Calu3 (cell line): ENCODE data around the gene LRIG2. TPM values are rescaled to one million over a fixed set of nuclear protein-coding genes. Genes with fewer than 3 reads are reported as not detected.
"Not testable (repeated sequence)": the region's sequence is repeated elsewhere in the genome, so short reads cannot be mapped to it uniquely, and the experiment has no call there.

Source experiments
- BruUV-seq: library from RNA; stranded (reverse); fragments of 400-500 nt; replicated peaks from 2 replicates; lab custom pipeline; 2021; lab: Mats Ljungman, UMichigan
- CTCF ChIA-PET: fragments of 300-600 bp; sonication (Branson Sonifier 250); formaldehyde crosslinking; loops from one replicate; lab custom pipeline; 2022; ENCODE audit warnings: antibody characterized with exemption; lab: Charles Lee
- DNase-seq: peaks from one replicate; pipeline ENCODE4 v3.0.0; 2022
- H3K27ac Mint-ChIP-seq: one replicate; pipeline ENCODE4 v1.8.0; 2022; ENCODE audit warnings: mixed read lengths; ENCODE audit not compliant: unreplicated experiment
- H3K27me3 Mint-ChIP-seq: one replicate; pipeline ENCODE4 v1.8.0; 2022; ENCODE audit warnings: mixed read lengths; ENCODE audit not compliant: unreplicated experiment
- H3K36me3 Mint-ChIP-seq: one replicate; pipeline ENCODE4 v1.8.0; 2022; ENCODE audit warnings: mild to moderate bottlenecking, moderate library complexity, mixed read lengths; ENCODE audit not compliant: insufficient read depth, unreplicated experiment
- H3K4me1 Mint-ChIP-seq: one replicate; pipeline ENCODE4 v1.8.0; 2022; ENCODE audit warnings: mild to moderate bottlenecking, low read depth, mixed read lengths; ENCODE audit not compliant: unreplicated experiment
- H3K4me3 Mint-ChIP-seq: one replicate; pipeline ENCODE4 v1.8.0; 2022; ENCODE audit warnings: mild to moderate bottlenecking, low read depth, moderate library complexity, mixed read lengths; ENCODE audit not compliant: unreplicated experiment
- H3K9me3 Mint-ChIP-seq: one replicate; pipeline ENCODE4 v1.8.0; 2022; ENCODE audit warnings: low read depth, mixed read lengths; ENCODE audit not compliant: unreplicated experiment
- intact Hi-C: fragments of 100-400 bp; cut with micrococcal nuclease; formaldehyde crosslinking; loops from one replicate; pipeline ENCODE4 v1.10.0; 2022; ENCODE audit not compliant: unreplicated experiment
- total RNA-seq: library from RNA; stranded (reverse); gene quantifications from 2 replicates; pipeline ENCODE4 v1.2.3, GENCODE V29; 2022
- TF ChIP-seq, protein P1 (sequence below): fragments of 200-600 bp; IDR thresholded peaks from one replicate; pipeline ENCODE4 v1.8.0; 2022; ENCODE audit warnings: antibody characterized with exemption; ENCODE audit not compliant: unreplicated experiment

The LRIG2 gene
- total RNA-seq, 1 experiment from 2014 or later: 11.0 TPM

DNA sequence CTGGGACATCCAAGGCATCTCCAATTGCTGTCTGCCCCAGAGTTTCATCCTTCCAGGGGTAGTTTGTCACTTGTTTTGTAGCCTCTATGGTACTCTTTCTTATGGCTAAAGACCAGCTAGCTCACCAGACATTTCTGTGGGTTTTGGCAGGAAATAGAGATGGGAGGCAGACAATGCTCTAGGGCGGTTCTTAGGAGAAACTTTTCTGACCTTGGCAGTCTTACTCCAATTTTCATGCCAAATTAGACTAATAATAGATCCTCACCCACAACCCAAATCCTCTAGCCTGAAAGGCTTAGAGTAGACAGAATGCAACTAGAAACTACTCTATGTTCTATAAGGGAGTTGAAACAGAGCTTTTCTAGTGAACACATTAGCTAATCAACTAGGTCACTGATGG is 69.8 kb downstream of the LRIG2 start:
- no peaks in the 10 kb centered on the region for H3K36me3 Mint-ChIP-seq
- H3K27ac Mint-ChIP-seq: no peak overlapping the region
- BruUV-seq: no TSS peak
- H3K4me1 Mint-ChIP-seq: peaks cover 13% of the 10 kb centered on the region
- no peaks in the 10 kb centered on the region for H3K27me3 Mint-ChIP-seq
- no peak overlapping the region for H3K4me3 Mint-ChIP-seq
- CTCF ChIA-PET: interaction anchor here (0.5 to 1.6 kb wide), 2 partner anchors 36 to 195 kb away, joined by 3 to 4 read pairs; no protein-coding TSS in a partner anchor
- TF ChIP-seq, protein P1, sequence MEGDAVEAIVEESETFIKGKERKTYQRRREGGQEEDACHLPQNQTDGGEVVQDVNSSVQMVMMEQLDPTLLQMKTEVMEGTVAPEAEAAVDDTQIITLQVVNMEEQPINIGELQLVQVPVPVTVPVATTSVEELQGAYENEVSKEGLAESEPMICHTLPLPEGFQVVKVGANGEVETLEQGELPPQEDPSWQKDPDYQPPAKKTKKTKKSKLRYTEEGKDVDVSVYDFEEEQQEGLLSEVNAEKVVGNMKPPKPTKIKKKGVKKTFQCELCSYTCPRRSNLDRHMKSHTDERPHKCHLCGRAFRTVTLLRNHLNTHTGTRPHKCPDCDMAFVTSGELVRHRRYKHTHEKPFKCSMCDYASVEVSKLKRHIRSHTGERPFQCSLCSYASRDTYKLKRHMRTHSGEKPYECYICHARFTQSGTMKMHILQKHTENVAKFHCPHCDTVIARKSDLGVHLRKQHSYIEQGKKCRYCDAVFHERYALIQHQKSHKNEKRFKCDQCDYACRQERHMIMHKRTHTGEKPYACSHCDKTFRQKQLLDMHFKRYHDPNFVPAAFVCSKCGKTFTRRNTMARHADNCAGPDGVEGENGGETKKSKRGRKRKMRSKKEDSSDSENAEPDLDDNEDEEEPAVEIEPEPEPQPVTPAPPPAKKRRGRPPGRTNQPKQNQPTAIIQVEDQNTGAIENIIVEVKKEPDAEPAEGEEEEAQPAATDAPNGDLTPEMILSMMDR: no peak
- DNase-seq: no peak
- intact Hi-C loops: loop anchor here (10.0 kb wide), 1 partner anchor 92 kb away; no protein-coding TSS in a partner anchor
- no peaks in the 10 kb centered on the region for H3K9me3 Mint-ChIP-seq

DNA sequence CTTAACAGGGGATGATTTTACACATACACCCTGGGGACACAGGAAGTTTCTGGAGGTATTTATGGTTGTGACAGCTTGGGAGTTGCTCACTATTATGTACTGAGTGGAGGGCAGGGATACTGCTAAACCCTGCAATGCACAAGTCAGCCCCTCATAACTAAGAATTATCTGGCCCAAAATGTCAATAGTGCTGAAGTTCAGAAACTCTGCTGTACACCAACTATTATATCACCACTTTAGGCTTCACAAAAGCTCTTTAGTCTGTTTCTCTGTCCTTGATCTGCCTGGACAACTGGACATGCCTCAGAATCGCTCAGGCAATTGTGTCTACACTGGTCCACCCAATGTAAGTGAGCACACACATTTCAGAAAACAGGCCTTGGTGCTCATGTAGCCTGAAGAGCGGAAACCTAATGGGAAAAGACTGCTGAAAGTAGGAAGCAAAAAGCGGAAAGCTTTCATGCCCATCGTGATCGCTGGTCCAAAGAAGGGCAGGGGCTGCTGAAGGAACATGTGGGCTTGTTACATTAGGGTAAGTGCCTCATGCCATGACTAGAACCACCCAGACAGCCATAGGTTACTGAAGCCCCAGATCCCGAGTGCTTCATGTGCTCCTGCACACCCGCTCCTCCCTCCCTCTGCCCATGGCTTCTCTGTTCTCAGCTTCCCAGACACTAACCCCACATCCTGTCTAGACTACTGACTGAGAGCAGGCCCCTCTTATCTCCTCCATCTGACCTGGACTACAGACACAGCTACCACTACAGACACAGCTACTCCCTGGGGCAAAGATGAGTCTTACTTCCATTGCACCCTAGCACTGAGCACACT is 73.5 kb downstream of the LRIG2 start:
- intact Hi-C loops: loop anchor here (10.0 kb wide), 1 partner anchor 88 kb away; no protein-coding TSS in a partner anchor
- H3K4me3 Mint-ChIP-seq: no peak overlapping the region
- CTCF ChIA-PET: no interaction called here
- H3K27ac Mint-ChIP-seq: no peak overlapping the region
- TF ChIP-seq, protein P1: no peak
- no TSS peak for BruUV-seq
- no peaks in the 10 kb centered on the region for H3K9me3 Mint-ChIP-seq
- no peaks in the 10 kb centered on the region for H3K36me3 Mint-ChIP-seq
- no peaks in the 10 kb centered on the region for H3K27me3 Mint-ChIP-seq
- no peak for DNase-seq
- peaks cover 5% of the 10 kb centered on the region for H3K4me1 Mint-ChIP-seq

DNA sequence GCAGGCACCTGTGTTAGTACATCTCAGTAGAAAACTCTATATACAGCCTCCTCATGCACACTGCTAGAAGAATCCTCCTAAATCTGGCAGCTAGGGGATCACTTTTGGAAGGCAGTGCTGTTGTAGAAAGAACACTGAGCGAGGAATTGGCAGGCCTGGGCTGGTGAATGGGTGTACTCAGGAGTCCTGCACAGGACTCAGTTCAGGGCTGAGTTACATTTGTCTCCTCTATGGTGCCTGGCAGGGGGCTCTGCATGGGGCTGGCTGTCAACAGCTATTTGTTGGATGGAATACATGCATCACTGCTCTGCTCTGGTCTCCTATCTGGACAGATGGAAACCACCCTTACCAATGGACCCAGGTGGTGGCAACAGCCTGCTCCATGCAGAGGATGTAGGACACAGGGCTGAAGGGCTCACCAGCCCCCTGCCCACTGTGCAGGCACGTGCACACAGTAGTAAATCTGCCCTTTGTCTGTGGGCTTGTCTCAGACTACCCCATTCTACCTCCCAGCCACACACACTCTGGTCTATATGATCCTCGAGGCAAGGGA is 74.2 kb downstream of the LRIG2 start:
- H3K4me3 Mint-ChIP-seq: no peak overlapping the region
- DNase-seq: no peak
- no peak overlapping the region for H3K27ac Mint-ChIP-seq
- H3K9me3 Mint-ChIP-seq: no peaks in the 10 kb centered on the region
- intact Hi-C loops: loop anchor here (10.0 kb wide), 1 partner anchor 88 kb away; no protein-coding TSS in a partner anchor
- H3K36me3 Mint-ChIP-seq: no peaks in the 10 kb centered on the region
- H3K27me3 Mint-ChIP-seq: no peaks in the 10 kb centered on the region
- CTCF ChIA-PET: no interaction called here
- no TSS peak for BruUV-seq
- TF ChIP-seq, protein P1: no peak
- no peaks in the 10 kb centered on the region for H3K4me1 Mint-ChIP-seq

DNA sequence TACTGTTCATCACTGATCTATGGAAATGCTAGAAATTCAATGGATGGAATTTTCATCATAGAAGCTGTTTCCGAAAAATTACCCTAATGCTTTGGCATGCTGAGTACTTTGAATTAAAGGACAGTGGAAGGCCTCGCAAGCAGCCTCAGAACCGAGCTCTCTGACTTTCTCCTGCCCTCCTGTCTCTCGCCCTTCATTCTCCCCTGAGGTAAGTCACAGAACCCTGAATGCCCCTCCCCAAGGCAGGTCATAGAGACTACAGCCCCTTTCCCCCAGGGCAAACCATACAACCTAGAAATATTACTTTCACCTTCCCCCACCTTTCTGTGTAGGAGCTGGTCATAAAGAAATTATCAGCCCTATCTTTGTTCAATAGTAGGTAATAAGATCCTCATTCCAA is 74.8 kb downstream of the LRIG2 start:
- TF ChIP-seq, protein P1: no peak
- H3K4me1 Mint-ChIP-seq: no peaks in the 10 kb centered on the region
- H3K9me3 Mint-ChIP-seq: no peaks in the 10 kb centered on the region
- DNase-seq: no peak
- no TSS peak for BruUV-seq
- H3K36me3 Mint-ChIP-seq: no peaks in the 10 kb centered on the region
- no peak overlapping the region for H3K27ac Mint-ChIP-seq
- intact Hi-C loops: loop anchor here (10.0 kb wide), 1 partner anchor 87 kb away; no protein-coding TSS in a partner anchor
- CTCF ChIA-PET: no interaction called here
- no peak overlapping the region for H3K4me3 Mint-ChIP-seq
- H3K27me3 Mint-ChIP-seq: no peaks in the 10 kb centered on the region

DNA sequence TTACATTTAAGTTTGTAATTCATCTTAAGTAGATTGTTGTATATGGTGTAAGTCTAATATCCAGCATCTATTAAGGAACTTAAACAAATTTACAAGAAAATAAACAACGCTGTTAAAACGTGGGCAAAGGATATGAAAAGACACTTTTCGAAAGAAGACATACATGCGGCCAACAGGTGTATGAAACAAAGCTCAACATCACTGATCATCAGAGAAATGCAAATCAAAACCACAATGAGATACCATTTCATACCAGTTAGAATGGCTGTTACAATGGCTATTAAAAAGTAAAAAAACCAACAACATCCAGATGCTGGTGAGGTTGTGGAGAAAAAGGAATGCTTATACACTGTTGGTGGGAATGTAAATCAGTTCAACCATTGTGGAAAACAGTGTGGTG is 77.5 kb downstream of the LRIG2 start:
- H3K27ac Mint-ChIP-seq, H3K9me3 Mint-ChIP-seq, H3K4me3 Mint-ChIP-seq, CTCF ChIA-PET, H3K27me3 Mint-ChIP-seq, DNase-seq, H3K4me1 Mint-ChIP-seq, intact Hi-C loops, H3K36me3 Mint-ChIP-seq, BruUV-seq: not testable (repeated sequence)
